Stimulated activated CD4-positive, alpha-beta T cell treated with anti-CD3 and anti-CD28 coated beads, Interleukin-15, amount 100 ng/mL, for 24 hours (primary cell): ENCODE data around the gene PREX1.
"Not testable (repeated sequence)": the region's sequence is repeated elsewhere in the genome, so short reads cannot be mapped to it uniquely, and the experiment has no call there.

Experiments
- DNase-seq: peaks from one replicate; pipeline ENCODE4 v3.0.0-alpha.2; 2020

PREX1 gene, protein sequence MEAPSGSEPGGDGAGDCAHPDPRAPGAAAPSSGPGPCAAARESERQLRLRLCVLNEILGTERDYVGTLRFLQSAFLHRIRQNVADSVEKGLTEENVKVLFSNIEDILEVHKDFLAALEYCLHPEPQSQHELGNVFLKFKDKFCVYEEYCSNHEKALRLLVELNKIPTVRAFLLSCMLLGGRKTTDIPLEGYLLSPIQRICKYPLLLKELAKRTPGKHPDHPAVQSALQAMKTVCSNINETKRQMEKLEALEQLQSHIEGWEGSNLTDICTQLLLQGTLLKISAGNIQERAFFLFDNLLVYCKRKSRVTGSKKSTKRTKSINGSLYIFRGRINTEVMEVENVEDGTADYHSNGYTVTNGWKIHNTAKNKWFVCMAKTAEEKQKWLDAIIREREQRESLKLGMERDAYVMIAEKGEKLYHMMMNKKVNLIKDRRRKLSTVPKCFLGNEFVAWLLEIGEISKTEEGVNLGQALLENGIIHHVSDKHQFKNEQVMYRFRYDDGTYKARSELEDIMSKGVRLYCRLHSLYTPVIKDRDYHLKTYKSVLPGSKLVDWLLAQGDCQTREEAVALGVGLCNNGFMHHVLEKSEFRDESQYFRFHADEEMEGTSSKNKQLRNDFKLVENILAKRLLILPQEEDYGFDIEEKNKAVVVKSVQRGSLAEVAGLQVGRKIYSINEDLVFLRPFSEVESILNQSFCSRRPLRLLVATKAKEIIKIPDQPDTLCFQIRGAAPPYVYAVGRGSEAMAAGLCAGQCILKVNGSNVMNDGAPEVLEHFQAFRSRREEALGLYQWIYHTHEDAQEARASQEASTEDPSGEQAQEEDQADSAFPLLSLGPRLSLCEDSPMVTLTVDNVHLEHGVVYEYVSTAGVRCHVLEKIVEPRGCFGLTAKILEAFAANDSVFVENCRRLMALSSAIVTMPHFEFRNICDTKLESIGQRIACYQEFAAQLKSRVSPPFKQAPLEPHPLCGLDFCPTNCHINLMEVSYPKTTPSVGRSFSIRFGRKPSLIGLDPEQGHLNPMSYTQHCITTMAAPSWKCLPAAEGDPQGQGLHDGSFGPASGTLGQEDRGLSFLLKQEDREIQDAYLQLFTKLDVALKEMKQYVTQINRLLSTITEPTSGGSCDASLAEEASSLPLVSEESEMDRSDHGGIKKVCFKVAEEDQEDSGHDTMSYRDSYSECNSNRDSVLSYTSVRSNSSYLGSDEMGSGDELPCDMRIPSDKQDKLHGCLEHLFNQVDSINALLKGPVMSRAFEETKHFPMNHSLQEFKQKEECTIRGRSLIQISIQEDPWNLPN (N-terminal part only)

DNA sequence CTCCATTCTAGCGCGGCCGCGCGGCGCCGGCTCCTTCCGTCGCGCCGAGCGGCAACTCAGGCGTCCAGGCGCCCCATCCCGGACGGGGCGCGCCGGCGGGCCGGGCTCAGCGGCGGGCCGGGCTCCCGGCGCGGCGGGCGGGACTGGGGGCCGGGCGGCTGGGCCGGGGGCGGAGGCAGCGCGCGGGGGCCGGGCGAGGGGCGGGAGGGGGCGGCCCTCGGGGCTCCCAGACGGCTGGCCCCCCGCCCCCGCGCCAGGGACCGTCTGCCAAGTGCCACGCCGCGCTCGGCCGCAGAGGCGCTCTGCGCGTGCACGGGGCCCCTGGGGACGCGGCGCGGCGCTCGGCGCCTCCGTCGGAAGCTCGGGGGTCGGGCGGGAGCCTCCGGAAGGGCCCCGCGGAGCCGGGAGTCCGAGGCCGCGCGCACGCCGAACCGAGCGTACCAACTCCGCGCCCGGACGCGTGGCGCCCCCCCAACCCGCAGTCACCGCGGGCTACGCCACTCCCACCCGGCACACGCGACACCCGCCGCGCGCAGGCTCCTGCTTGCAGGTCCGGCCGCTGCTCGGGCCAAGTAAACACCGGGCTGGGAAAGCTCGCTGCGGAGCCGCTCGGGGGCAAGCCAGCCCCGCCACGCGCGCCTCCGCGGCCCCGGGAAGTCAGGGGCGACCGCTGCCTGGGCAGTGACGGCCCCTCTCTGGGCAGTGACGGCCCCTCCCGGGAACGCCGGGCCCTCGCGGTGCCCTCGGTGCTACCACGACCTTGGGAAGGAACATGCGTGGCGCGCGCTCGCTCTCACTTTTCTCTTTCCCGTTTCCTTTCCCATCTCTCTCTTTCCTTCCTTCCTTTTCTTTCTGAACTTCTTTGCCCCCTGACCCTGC lies at the start of gene PREX1:
PREX1 (minus strand) TSS at position 145 of the 879 bp plus-strand sequence; CDS start at position 6, 139 bp downstream.
- peak; percentile 83 for DNase-seq

DNA sequence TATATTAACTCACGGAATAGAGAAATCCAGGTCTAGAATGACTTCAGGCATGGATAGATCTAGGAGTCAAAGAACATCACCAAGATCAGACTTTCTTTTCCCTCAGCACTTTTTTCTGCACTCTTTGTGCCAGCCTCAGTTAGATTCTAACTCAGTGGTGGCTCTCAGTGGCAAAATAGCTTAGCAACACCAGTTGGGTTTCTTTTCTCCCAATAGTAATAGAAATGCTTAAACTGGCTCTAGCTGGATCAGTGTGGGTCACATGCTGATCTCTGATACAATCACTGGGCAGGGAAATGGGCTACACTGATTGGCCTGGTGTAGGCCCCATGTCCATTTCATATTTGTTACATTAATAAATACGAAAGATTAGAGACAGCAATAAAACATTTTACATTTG lies 49.5 kb upstream of the PREX1 start:
- DNase-seq: no peak

DNA sequence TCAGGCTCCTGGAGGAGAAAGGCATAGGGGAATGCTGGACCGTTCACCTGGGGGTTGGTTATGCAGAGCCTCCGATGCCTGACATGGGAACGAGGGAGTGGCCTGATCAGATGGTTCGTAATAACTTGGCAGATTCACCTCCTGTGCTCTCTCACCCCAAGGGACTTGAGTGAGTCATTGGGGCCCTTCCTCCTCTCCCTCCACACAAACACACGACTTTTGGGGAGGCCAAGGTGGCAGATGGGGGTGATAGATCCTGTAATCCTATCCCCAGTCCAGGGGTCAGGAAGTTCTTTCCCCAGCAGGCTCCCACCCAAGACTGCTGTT lies 48.1 kb upstream of the PREX1 start:
- no peak for DNase-seq

DNA sequence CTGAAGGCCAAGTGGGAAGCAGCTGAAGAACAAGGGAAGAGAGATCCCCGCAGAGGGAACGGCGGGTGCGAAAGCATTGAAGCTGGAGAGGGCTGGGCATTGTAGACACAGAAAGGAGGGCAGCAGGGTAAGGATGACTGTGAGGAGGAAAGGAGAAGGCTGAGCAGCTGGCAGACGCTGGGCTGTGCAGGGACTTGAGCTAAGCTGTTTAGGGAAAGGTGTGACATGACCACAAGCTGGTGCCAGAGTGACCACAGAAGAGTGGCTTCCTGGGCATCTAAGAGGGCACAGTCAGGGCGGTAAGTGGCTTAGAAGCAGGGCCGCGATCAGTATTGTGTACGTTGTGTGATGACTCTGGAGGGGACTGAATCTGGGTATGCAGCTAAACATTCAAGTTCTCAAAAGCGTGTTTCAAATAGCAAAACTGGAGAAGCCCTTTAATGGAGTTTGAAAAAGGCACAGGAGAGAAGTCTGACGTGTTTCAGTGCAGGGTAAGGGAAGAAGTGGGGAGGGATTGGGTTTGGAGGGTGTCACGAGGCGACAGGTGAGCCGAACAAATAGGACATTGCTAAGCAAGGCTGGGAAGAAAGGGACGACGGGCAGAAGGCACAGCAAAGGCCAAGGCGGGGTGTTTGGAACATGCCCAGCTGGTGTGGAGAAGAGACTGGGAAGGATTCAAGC lies 47.6 kb upstream of the PREX1 start:
- no peak for DNase-seq

DNA sequence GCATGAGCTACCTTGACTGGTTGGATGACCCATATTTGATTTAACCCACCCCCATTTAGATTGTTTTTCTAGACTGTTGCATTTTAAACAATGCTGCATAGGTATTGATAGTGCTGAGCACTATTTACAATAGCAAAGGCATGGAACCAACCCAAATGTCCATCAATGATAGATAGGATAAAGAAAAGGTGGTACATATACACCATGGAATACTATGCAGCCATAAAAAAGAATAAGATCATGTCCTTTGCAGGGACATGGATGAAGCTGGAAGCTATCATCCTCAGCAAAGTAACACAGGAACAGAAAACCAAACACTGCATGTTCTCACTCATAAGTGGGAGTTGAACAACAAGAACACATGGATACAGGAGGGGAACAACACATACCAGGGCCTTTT lies 41.6 kb upstream of the PREX1 start:
- DNase-seq: not testable (repeated sequence)

DNA sequence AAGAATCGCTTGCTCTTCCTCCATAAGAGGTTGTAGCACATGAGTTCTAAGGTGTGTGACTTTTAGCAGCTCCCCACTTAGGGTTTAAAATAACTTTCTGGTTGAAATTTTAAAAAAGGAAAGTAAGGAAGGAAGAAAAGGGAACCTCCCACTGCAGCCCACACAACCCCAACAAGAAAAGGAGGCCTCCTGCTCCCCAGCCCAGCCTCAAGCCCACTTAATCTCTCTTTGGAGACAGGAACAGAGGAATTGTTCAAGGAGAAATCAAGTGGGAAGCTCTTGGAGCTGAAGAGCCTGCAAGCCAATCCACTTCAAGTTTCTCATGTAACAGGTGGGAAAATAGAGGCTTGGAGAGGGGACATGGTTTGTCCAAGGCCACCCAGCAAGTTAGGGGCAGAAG lies 39.1 kb upstream of the PREX1 start:
- no peak for DNase-seq

DNA sequence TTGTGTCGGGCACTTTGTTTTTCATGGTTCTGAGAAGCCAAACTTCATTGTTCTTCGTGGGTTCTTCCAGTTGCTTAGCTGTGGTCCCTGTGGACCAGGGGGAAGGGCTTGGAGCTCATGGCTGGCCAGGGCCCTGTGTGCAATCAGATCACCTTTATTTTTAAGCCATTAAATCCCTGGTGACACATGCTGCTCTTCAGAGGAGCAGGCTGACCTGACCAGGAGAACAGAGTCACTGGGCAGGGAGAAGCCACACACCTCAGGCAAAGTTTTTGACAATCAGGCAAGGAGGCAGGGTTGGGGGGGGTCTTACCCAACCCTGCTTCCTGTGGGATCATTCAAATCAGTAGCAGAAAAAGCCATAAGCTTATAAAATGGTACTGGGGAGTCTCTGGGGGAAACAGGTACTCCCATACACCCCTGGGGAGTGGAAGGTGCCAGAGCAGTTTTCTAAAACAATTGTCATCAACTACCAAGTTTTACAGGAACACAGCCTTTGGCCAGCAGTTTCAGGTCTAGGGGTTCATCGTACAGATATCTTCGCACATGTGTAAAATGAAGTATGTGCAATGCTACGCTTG lies 37.0 kb upstream of the PREX1 start:
- no peak for DNase-seq

DNA sequence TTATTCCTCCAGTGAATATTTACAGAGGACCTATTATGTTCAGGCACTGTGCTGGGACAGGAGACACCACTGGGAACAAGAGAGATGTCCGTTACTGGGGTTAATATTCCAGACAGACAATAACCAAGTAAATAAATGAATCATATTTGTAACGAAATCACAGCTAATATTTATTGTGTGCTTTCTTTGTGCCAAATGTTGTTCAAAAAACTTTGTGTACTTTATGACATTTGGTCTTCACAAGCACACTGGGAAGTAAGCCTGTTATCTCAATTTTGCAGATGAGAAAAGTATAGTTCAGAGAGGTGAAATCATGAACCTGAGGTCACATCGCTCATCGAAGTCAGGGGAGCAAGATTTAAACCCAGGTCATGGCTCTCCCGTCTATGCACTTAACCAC lies 36.5 kb upstream of the PREX1 start:
- no peak for DNase-seq

DNA sequence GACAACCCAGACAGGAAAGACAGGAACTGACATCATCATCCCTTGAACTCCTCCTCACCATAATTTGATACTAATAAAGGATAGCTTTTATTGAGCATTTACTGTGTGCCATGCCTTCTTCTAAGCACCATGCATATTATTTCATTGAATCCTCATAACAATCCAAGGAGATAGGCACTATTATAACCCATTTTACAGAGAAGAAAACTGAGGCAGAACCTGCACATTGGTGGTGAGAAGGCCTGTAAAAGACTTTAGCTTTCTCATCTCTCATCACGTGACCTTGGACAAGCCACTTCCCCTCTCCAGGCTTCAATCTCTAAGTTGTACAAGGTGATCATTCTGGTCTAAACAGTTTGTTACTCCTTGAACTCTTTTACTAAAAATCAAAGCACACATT lies 34.5 kb upstream of the PREX1 start:
- DNase-seq: no peak

DNA sequence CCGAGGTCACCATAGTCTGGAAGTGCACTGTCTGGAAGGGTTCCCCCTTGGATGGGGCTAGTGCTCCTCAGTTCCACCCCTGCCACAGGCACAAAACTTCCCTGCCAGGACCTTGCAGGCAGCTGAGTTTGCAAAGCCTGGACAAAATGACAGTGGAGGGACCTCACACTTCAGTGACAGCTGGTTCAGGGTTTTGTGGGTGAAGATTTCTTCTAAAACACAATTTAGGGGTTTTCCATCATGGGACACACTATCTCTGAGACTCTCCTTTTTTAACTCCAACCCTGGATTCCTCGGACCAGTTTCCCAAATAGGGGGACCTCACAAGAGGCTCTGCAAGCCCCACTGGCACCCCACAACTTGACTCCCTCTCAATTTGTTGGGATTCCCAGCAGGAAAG lies 33.6 kb upstream of the PREX1 start:
- DNase-seq: no peak

DNA sequence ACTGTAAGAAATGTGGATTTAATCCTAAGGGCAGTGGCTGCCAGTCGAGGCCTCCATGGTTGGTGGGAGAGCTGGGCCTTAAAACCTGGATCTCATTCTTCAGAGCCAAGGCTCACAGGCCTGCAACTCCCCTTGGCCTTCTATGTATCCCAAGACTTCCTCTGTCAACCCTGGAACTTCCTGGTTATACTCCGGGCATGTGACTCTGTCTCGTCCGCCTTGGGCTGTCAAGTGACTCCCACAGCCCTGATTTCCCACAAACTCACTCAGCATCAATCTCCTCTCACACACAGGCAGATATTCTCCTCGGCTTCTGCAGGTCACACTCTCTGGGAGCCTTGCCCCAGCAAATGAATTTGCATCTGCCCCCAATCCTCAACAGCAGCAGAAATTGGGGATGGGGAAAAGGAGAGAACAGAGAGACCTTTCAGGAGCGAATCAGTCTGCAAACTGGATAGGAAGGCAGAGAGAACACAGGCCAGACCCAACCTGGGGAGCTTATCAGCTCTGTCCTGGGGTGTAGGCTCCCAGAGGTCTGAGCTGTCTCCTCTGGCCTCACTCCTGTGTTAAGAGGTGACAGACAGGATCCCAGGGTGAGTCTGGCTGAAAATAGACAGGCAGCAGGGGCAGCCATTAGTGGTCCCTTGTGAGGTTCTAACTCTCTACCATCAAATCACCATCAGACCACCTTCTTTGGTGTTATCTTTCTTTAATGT lies 30.4 kb upstream of the PREX1 start:
- no peak for DNase-seq

DNA sequence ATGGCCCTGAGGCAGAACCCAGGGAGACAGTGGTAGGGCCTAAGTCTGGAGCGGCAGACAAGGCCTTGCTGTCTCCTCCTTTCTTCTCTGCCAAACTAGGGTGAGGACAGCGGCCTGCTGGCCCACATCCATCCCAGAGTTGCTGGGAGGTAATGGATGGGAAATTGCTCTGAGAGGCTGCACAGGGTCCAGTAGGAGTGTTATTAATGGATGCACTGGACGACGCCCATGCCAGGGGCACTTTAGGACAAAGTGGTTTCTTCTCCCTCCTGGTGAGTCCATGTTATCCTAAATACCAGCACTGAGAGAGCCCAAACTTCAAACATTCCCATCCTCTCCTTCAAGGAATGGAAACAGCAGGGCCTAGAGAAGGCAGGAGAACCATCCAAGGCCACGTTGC lies 28.3 kb upstream of the PREX1 start:
- no peak for DNase-seq

DNA sequence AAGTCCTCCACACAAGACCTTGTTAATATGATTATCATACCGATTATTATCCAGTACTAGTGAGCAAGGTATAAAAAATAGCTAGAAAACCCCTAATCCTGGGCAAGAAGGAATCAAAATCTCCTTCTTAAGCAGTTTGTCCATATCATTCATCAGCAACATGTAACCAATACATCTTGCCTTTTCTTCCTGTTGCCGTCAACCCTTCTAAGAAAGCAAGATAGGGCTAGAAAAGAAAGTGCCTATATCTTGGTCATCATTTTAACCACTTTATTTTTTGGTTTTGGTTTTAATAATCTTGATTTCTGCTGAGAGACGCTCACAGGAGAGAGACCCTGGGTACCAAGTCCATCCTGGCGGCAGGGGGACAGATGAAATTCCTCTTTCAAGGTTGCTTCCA lies 27.2 kb upstream of the PREX1 start:
- DNase-seq: no peak

DNA sequence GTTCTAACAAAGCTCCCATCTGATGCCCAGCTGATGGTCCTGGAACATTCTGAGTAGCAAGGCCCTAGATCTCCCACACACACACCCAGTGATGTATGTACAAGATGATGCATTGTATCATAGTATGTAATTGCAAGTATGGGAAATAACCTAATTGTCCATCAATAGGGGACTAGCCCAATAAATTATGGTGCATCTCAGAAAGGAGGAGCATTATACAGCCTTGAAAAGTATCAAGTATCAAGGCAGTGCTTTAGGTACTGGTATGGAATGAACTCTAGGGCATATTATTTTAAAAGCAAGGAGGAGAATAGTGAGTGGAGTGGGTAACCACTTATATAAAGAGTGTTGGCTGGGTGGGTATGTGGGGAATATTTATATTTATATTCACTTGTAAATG lies 24.8 kb upstream of the PREX1 start:
- DNase-seq: no peak

DNA sequence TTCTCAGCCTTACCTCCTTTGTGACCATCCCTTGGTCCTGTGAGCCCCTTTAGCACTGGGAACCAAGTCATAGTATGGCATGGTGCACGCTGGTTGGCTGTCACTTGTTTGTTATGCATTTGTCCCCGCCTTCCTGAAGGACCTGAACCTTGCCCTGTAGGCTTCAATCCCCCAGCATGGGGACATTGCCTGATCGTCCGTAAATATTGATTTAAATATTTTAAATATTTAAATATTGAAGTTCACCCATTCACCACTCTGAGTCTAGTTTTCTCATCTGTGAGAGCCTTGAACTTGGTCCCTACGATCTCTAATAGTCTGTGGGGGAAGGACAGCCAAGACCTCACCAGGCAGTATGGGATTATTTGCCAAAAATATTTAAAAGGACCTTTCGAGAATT lies 23.8 kb upstream of the PREX1 start:
- DNase-seq: no peak

DNA sequence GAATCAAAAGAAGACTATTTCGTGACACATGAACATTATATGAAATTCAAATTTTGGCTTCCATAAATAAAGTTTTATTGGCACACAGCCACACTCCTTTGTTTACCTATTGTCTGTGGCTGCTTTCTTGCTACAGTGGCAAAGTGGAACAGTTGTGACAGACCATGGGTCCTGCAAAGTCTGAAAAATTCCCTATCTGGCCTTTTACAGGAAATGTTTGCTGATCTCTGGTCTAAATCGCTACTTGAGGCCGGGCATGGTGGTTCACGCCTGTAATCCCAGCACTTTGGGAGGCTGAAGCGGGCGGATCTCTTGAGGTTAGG lies 23.1 kb upstream of the PREX1 start:
- no peak for DNase-seq

DNA sequence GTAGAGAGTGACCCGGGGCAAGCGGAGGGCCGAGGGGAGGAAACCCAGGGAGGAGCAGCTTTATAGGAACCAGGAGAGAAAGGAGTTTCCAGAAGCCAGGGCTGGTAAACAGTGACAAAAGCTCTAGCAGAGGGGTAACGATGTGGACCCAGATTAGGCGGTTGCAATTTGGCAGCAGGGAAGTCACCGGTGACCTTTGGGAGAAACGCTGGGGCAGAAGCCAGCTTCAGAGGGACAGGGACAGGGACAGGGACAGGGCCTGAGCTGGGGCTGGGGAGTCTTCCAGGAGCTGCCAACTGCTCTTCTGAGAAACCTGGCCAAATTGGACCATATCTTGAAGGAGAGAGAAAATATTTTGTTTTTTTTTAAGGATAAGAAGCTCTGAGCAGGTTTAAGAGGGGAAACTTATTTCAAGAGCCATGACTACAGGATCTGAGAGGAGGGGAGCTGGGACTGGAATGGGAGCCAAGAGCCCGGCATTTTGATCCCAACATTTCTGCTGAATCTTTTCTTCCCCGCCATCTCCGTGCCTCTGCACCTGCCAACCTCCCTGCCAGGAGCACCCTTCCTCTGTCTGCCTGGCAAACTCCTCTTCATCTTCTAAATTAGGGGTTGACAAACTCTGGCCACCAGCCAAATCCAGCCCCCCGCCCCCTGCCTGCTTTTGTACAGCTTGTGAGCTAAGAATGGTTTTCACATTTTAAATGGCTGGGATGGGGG lies 22.6 kb upstream of the PREX1 start:
- no peak for DNase-seq

DNA sequence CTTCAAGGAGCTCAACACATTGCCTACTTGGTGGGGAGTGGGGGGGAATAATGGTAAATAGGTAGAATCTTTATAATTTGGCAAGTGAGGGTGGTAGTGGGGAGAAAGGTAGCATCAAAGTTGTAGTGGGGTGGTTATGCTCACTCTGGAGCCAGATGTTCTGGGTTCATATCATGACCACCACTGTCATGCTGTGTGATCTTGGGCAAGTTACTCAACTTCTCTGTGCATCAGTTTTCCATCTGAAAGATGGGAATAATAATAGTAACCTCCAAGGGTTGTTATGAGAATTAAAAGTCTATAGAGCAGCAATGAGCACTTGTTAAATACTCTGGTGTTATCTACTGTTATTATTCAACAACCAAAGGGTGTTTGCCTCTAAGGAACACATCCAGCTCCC lies 22.0 kb upstream of the PREX1 start:
- no peak for DNase-seq

DNA sequence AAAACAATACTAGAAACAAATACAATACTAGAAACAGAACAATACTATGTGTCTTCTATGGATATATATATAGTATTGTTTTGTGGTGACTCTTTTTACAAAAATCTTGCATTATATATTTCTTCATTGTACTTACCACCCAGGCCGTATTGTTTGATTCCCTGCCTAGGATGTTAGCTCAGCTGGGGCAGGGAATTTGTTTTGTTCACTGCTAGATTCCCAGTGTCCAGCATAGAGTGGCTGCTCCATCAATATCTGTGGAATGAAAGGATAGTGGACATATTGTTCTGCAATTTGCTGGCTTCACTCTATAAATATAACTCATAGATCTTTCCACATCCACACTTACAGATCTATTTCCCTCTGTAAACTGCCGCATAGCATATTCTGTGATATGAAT lies 21.5 kb upstream of the PREX1 start:
- no peak for DNase-seq

DNA sequence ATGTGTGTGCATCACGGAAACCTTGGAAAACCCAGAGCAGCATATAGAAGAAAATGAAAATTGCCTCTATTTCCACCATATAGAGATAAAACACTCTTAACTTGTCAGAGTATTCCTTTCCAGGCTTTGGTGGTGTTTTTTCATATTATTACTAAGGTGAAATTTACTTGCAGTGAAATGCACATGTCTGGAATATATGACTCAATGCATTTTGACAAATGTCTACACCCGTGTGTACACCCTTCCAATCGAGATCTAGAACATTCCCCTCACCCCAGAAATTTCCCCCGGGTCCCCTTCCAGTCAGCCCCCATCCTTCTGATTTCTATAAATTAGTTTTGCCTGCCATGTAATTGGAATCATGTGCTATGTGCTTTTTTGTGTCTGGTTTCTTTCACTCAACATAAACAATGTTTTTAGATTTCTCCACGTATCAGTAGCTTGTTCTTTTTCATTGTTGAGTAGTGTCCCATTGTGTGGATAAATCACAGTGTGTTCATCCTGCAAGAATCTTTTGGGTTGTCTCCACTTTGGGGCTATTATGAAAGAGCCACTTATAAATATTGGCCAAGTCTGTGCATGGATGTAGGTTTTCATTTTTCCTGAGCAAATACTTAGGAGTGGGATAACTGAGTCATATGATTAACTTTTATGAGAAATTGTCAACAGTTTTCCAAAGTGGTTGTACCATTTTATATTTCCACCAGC lies 19.9 kb upstream of the PREX1 start:
- no peak for DNase-seq
